Measurements from ENCODE around the gene VPS9D1. TPM values are rescaled to one million over a fixed set of nuclear protein-coding genes. Genes with fewer than 3 reads are reported as not detected.
A peak's percentile ranks its signal among the peaks of the same experiment; 100 is the strongest.

The VPS9D1 gene, protein sequence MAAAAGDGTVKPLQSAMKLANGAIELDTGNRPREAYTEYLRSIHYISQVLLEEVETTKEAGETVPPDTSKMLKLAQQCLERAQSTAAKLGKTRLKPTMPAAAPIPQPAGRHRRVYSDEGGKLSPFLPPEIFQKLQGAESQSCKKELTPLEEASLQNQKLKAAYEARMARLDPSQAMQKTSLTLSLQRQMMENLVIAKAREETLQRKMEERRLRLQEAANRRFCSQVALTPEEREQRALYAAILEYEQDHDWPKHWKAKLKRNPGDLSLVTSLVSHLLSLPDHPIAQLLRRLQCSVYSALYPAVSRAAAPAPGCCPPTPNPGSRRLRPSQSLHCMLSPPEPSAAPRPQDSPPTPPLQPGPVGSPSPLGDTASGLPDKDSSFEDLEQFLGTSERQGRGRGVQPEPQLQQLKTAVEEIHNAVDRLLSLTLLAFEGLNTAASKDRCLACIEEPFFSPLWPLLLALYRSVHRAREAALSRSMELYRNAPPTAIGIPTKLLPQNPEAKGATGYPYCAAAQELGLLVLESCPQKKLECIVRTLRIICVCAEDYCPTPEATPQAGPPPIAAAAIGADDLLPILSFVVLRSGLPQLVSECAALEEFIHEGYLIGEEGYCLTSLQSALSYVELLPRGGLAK
- 10 to 100 TPM in 3 of 4 donors, 1 to 10 TPM in 1; 7.1 to 25.0 (median 13.8) TPM for total RNA-seq

DNA sequence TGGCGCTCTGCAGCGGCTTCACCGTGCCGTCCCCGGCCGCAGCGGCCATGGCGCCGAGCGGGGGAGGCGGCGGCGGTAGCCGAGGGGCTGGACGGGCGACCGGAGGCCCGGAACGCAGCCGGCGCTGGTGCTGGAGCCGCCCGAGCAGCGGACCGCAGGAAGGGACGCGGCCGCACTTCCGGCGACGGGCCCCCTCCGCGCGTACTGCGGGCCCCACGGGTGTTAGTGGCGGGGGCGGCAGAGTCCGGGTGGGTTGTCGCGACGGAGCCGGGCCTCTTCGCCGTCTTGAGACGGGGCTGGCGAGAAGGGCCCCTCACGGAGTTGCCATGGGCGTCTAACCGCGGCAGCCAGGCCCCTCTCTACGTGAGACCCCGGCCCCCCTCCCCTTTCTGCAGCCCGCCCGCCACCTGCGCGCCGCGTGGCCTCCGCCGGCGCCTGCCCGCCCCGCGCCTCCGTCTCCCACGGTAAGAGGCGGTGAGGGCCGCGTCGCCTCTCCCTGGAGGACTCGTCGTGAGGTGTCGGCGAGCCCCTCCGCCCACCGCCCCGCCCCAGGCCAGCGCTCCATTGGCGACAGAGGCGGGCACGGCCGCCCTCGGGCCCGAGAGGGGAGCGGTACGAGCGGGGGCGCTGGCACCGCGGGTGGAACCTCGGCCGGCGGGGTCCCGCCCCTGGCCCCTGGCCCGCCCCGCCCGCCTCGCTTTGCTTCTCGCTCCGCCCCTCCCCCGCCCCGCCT is at the start of gene VPS9D1, which contains the start of gene ZNF276:
VPS9D1 (minus strand) TSS at position 86 of the 733 bp plus-strand sequence; CDS start at position 49, 37 bp downstream.
ZNF276 (plus strand) TSS at position 725 of the 733 bp plus-strand sequence. CDS start 104 bp downstream, outside the sequence.
- WGBS, 2 donors: no CpG with 5 or more reads among the region's 103 CpGs
- Histone ChIP-seq H3K4me3 (peak within 1 kb of the TSS; percentile 58 to 96 (median 84)), H3K9me3 (no peaks in the 10 kb centered on the region), H3K27me3 (no peaks in the 10 kb centered on the region), H3K27ac (peak within 1 kb of the TSS; percentile 87 to 99 (median 96)), H3K4me1 (peaks cover 35 to 70% (median 36%) of the 10 kb centered on the region in 3 donors), H3K36me3 (peaks cover 0 to 42% (median 12%) of the 10 kb centered on the region in 3 donors)
- no peak for DNase-seq
- TF ChIP-seq, protein P1, sequence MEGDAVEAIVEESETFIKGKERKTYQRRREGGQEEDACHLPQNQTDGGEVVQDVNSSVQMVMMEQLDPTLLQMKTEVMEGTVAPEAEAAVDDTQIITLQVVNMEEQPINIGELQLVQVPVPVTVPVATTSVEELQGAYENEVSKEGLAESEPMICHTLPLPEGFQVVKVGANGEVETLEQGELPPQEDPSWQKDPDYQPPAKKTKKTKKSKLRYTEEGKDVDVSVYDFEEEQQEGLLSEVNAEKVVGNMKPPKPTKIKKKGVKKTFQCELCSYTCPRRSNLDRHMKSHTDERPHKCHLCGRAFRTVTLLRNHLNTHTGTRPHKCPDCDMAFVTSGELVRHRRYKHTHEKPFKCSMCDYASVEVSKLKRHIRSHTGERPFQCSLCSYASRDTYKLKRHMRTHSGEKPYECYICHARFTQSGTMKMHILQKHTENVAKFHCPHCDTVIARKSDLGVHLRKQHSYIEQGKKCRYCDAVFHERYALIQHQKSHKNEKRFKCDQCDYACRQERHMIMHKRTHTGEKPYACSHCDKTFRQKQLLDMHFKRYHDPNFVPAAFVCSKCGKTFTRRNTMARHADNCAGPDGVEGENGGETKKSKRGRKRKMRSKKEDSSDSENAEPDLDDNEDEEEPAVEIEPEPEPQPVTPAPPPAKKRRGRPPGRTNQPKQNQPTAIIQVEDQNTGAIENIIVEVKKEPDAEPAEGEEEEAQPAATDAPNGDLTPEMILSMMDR (IDR thresholded peaks at IDR 0.05): peak in 1 of 6 experiments; percentile 2
- peak in 2 of 4 donors; percentile 53 to 73 for TF ChIP-seq POLR2A (IDR thresholded peaks at IDR 0.05)
- intact Hi-C loops (cut with DNase I): no loop called here

DNA sequence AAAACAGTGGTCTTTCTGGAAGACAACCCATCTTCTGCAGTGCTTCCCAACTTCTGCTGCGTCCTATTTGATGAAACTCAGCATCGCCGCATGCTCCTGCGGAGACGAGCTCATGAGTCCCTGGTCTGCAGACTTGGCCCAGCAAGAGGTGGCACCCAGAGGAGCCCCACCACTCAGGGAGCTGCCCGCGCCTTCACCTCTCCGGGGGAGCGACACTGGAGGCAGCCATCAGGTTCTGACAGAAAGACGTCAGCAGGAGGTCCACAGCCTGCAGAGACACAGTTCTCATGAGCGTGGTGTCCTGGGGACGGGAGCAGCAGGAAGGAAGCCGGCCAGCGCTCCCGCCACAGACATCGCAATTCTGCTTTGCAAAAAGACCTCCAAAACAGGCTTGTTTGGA is 49.7 kb upstream of the VPS9D1 start:
- Histone ChIP-seq H3K4me1 (no peaks in the 10 kb centered on the region), H3K27ac (no peak overlapping the region), H3K36me3 (peaks cover 0 to 27% (median 0%) of the 10 kb centered on the region in 3 donors), H3K27me3 (no peaks in the 10 kb centered on the region), H3K9me3 (no peaks in the 10 kb centered on the region), H3K4me3 (no peak overlapping the region)
- WGBS, 2 donors: 90 to 98% methylated on average over 7 of the region's 16 CpGs
- intact Hi-C loops (cut with DNase I): no loop called here
- TF ChIP-seq, protein P1 (IDR thresholded peaks at IDR 0.05): no peak
- no peak for TF ChIP-seq POLR2A (IDR thresholded peaks at IDR 0.05)
- DNase-seq: no peak

DNA sequence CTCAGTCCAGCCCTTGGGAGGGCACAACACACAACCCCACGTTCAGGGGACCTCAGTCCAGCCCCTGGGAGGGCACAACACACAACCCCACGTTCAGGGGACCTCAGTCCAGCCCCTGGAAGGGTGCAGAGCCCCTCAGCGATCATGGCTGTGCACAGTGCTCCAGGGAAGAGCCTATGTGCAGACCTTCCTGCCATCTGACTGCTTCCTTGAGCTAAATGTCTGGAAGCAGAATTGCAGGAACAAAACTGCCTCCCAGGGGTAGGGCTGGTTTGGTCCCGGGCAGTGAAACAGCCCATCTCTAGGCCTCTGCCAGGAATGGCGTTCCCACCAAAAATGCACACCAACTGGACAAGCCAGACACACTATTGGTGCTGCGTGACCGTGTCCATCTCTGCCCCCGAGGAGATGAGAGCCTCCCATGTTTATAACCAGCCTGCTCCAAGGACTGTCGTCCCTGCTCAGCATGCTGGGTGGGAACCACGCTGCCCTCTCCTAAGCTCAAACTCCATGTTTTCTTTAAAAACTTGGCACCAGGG is 44.7 kb upstream of the VPS9D1 start:
- Histone ChIP-seq H3K9me3 (no peaks in the 10 kb centered on the region), H3K27ac (peak overlapping the region; percentile 26 to 77 (median 56)), H3K27me3 (no peaks in the 10 kb centered on the region), H3K4me1 (no peaks in the 10 kb centered on the region), H3K36me3 (peaks cover 0 to 11% (median 0%) of the 10 kb centered on the region in 3 donors), H3K4me3 (peak overlapping the region in 1 of 4 donors; percentile 49)
- DNase-seq: no peak
- intact Hi-C loops (cut with DNase I): no loop called here
- 72 to 89% methylated on average over 4 to 6 of the region's 10 CpGs for WGBS, 2 donors
- TF ChIP-seq, protein P1 (IDR thresholded peaks at IDR 0.05): no peak
- TF ChIP-seq POLR2A (IDR thresholded peaks at IDR 0.05): no peak

DNA sequence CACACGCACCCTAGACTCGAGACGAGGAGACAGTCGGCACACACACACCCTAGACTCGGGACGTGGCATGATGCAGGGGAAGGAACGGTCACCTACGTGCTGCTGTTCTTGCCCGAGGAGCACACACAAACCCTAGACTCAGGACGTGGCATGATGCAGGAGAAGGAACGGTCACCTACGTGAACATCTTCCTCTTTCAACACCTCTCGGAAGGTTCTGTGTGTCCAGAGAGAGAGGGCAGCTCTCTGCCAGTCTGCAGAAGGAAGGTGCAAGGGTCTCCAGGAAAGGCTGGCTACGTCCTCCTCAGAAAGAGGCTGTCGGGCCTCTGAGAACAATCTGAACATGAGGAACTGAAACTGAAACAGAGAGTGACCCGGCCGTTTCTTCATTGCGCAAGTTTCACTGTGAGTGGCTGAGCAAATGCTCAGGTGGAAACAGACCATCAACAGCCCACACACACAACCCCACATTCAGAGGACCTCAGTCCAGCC is 44.1 kb upstream of the VPS9D1 start:
- TF ChIP-seq, protein P1 (IDR thresholded peaks at IDR 0.05): no peak
- TF ChIP-seq POLR2A (IDR thresholded peaks at IDR 0.05): peak in 2 of 4 donors; percentile 13 to 42
- H3K36me3 ChIP-seq: peaks cover 0 to 5% (median 0%) of the 10 kb centered on the region in 3 donors
- no peaks in the 10 kb centered on the region for H3K4me1 ChIP-seq
- H3K9me3 ChIP-seq: no peaks in the 10 kb centered on the region
- intact Hi-C loops (cut with DNase I): no loop called here
- H3K27ac ChIP-seq: peak overlapping the region; percentile 26 to 77 (median 56)
- H3K27me3 ChIP-seq: no peaks in the 10 kb centered on the region
- WGBS, 2 donors: 65 to 83% methylated on average over 10 to 18 of the region's 18 CpGs
- peak overlapping the region in 2 of 4 donors; percentile 16 to 49 for H3K4me3 ChIP-seq
- DNase-seq: peak; percentile 20
